HepG2 (cell line): ENCODE results near the gene IL10RA. TPM values are rescaled to one million over a fixed set of nuclear protein-coding genes. Genes with fewer than 3 reads are reported as not detected.

Source experiments
- ATAC-seq: fragments of 200-7000 bp; cut with Tn5 transposase; 3 replicates; pipeline ENCODE4 v1.9.1; 2020; ENCODE audit warnings: mild to moderate bottlenecking, moderate library complexity
- BruUV-seq: library from RNA; stranded (reverse); fragments of 400-500 nt; replicated peaks from 2 replicates; lab custom pipeline; 2021; lab: Mats Ljungman, UMichigan
- CTCF ChIA-PET: fragments of 300-600 bp; formaldehyde crosslinking; extraction: SDS; loops from one replicate; lab custom pipeline; 2021; ENCODE audit warnings: low total read pairs, inconsistent platforms, low intra/inter-chr PET ratio; lab: Yijun Ruan, JAX
- POLR2A ChIA-PET: fragments of 350-600 bp; sonication (Branson Sonifier 250); formaldehyde crosslinking; loops from one replicate; lab custom pipeline; 2020; ENCODE audit warnings: antibody characterized with exemption, inconsistent platforms; lab: Yijun Ruan, JAX
- DNase-seq: peaks from one replicate; pipeline ENCODE4 v3.0.0-alpha.2; 2015; ENCODE audit warnings: low spot score
- FAIRE-seq: peaks from 3 replicates; lab custom pipeline; 2011; peaks lifted over from hg19 to GRCh38; lab: Jason Lieb, UNC
- H2AFZ ChIP-seq: one replicate; pipeline ENCODE4 v1.6.1; 2011; ENCODE audit warnings: low read length, inconsistent platforms
- H3K27ac ChIP-seq: fragments of 300-600 bp; 3 replicates; pipeline ENCODE4 v1.8.0; 2011; ENCODE audit warnings: mixed run types, mild to moderate bottlenecking, mixed read lengths, low read length, inconsistent platforms; ENCODE audit not compliant: insufficient read depth; ENCODE audit errors: extremely low read length
- H3K27me3 ChIP-seq, 2 experiments: fragments of 200-600 bp in 1 of 2; 2 replicates in 1 of 2; 3 replicates in 1 of 2; pipeline versions ENCODE4 v1.6.0 to v1.8.0; 2011; ENCODE audit warnings: low read length in 2 of 2, mild to moderate bottlenecking in 2 of 2, moderate library complexity in 2 of 2, inconsistent platforms in 1 of 2; ENCODE audit not compliant: insufficient read depth in 2 of 2, control insufficient read depth in 1 of 2
- H3K36me3 ChIP-seq, 2 experiments: fragments of 200-600 bp in 1 of 2; replicated peaks in 1 of 2; 2 replicates in 1 of 2; 3 replicates in 1 of 2; pipeline versions ENCODE4 v1.5.1 to v1.8.0; 2011; ENCODE audit warnings: low read length in 2 of 2, inconsistent platforms in 1 of 2; ENCODE audit not compliant: insufficient read depth in 2 of 2, control insufficient read depth in 1 of 2
- H3K4me1 ChIP-seq: 2 replicates; pipeline ENCODE4 v1.5.1; 2012; ENCODE audit warnings: low read length, inconsistent platforms; ENCODE audit not compliant: insufficient read depth
- H3K4me2 ChIP-seq: 2 replicates; pipeline ENCODE4 v1.6.0; 2011; ENCODE audit warnings: low read depth, low read length, inconsistent platforms
- H3K4me3 ChIP-seq, 3 experiments: fragments of 200-600 bp in 1 of 3; sonication (generic), shearing (Covaris generic) in 1 of 3; replicated peaks in 1 of 3; 2 replicates each; pipeline ENCODE4 v1.5.1; 2011 to 2016; ENCODE audit warnings: low read length in 3 of 3, inconsistent platforms in 2 of 3, low read depth in 2 of 3, mild to moderate bottlenecking in 2 of 3, control low read depth in 1 of 3, mixed read lengths in 1 of 3; ENCODE audit not compliant: insufficient read depth in 1 of 3
- H3K79me2 ChIP-seq: one replicate; pipeline ENCODE4 v1.6.1; 2011; ENCODE audit warnings: low read length, inconsistent platforms; ENCODE audit not compliant: insufficient read depth
- H3K9ac ChIP-seq: 2 replicates; pipeline ENCODE4 v1.6.0; 2011; ENCODE audit warnings: mild to moderate bottlenecking, low read depth, low read length, inconsistent platforms; ENCODE audit not compliant: insufficient read depth
- H3K9me3 ChIP-seq: 2 replicates; pipeline ENCODE4 v1.5.1; 2012; ENCODE audit warnings: mild to moderate bottlenecking, low read length
- H4K20me1 ChIP-seq: 2 replicates; pipeline ENCODE4 v1.6.0; 2011; ENCODE audit warnings: inconsistent platforms, mild to moderate bottlenecking, low read length, moderate library complexity; ENCODE audit not compliant: insufficient read depth
- ATF1 ChIP-seq: IDR thresholded peaks from 2 replicates; pipeline ENCODE4 v1.6.1; 2016; ENCODE audit warnings: mild to moderate bottlenecking, control low read depth
- FOSL2 ChIP-seq: sonication (generic); formaldehyde crosslinking; IDR thresholded peaks from 2 replicates; pipeline ENCODE4 v1.4.0; 2020; ENCODE audit warnings: missing genetic modification reagents
- GTF2F1 ChIP-seq: fragments of 150-350 bp; IDR thresholded peaks from 2 replicates; pipeline ENCODE4 v1.6.1; 2014; ENCODE audit warnings: low read length
- HNRNPUL1 ChIP-seq: fragments of 200-400 bp; formaldehyde crosslinking; IDR thresholded peaks from 2 replicates; pipeline ENCODE4 v1.6.1; 2017; ENCODE audit warnings: low read depth, mild to moderate bottlenecking, low read length, moderate library complexity
- NCOR1 ChIP-seq: fragments of 200-600 bp; sonication (generic); IDR thresholded peaks from 2 replicates; pipeline ENCODE4 v1.7.0; 2017; ENCODE audit warnings: antibody characterized with exemption, low read length, borderline replicate concordance
- ZNF746 ChIP-seq: sonication (generic); formaldehyde crosslinking; IDR thresholded peaks from 2 replicates; pipeline ENCODE4 v1.8.0; 2022; ENCODE audit warnings: mild to moderate bottlenecking, missing genetic modification reagents
- ZNF83 ChIP-seq: sonication (generic); formaldehyde crosslinking; IDR thresholded peaks from 2 replicates; pipeline ENCODE4 v1.4.0; 2020; ENCODE audit warnings: missing genetic modification reagents, mild to moderate bottlenecking, borderline replicate concordance
- WGBS: methylation state at CpG from one replicate; pipeline ENCODE4 v1.1.6; 2017; ENCODE audit warnings: low lambda C conversion rate; 5-methylcytosine and 5-hydroxymethylcytosine counted together
- in situ Hi-C: cut with HindIII; loops from 2 replicates; pipeline ENCODE4 v1.10.0; 2017; ENCODE audit warnings: low pct_unique_long_range_greater_than_20kb; ENCODE audit not compliant: extremely low pct_ligation_motif_present
- intact Hi-C: fragments of 100-400 bp; cut with micrococcal nuclease; formaldehyde crosslinking; loops from one replicate; pipeline ENCODE4 v1.10.0; 2022; ENCODE audit not compliant: unreplicated experiment
- polyA plus RNA-seq, 8 experiments: library from polyadenylated mRNA; depleted of rRNA in 3 of 8; stranded (reverse) in 7 of 8; unstranded in 1 of 8; fragments of >200 nt; fragmentation: Illumina TruSeq in 4 of 8; extraction: Trizol in 4 of 8; gene quantifications; 2 replicates each; pipeline versions ENCODE4 v1.2.1 to v1.2.3, GENCODE V29; 2011 to 2016; ENCODE audit warnings: low read depth in 4 of 8, missing spikeins in 1 of 8, mixed read lengths in 1 of 8; ENCODE audit not compliant: insufficient read depth in 1 of 8
- total RNA-seq, 5 experiments: library from RNA; depleted of rRNA; stranded (reverse); fragments of >200 nt; fragmentation: Illumina TruSeq; extraction: Trizol; gene quantifications; 2 replicates each; pipeline ENCODE4 v1.2.3, GENCODE V29; 2016; ENCODE audit warnings: low read depth in 1 of 5

Gene IL10RA
- total and polyA plus RNA-seq, 2 of the 13 experiments (the other 11 are each of a cell fraction or from before 2014, with no cell fraction given) = not detected

DNA sequence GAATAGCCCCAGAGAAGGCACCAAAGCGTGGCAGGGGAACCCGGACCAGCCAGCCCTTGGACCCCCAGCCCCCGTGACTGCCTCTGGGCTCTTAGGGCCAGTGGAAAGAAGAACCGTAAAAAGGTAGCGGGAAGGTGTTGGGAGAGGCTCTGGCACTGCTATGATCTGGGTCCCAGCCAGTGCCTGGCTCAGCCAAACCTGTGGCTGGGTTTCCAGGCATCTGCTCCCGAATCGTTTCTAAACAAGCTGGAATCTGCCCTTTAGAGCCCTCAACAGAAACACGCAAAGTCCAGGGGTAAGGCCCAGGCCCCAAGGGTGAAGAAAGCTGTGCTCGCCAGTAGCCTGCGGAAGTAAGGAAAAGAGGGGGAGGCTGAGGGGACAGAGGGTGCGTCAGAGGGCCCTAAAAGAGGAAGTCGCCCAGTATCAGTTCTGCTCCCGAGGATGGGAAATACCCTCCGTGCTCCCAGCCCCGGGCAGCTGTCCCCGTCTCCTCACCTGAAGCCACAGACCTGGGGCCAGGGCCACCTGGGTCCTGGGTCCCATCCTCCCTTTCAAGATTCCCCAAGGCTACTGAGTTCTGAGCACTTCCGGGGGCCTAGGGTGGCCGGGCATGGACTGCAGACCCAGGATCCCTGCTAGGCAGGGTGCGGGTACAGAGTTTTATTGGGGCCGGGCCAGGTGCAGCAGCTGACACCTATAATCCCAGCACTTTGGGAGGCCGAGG is 24.7 kb downstream of the IL10RA start:
- POLR2A ChIA-PET = no interaction called here
- Histone ChIP-seq H4K20me1 (no peaks in the 10 kb centered on the region), H3K79me2 (no peaks in the 10 kb centered on the region), H3K36me3 (no peaks in the 10 kb centered on the region), H3K9ac (no peak overlapping the region), H3K4me3 (no peak overlapping the region), H2AFZ (no peak overlapping the region), H3K9me3 (no peaks in the 10 kb centered on the region), H3K27ac (no peak overlapping the region), H3K4me2 (no peak overlapping the region)
- CTCF ChIA-PET = no interaction called here
- FAIRE-seq = no peak
- WGBS = 51% methylated on average over 21 of the region's 21 CpGs
- in situ Hi-C loops = no loop called here
- no TSS peak for BruUV-seq
- TF ChIP-seq HNRNPUL1 = no peak
- TF ChIP-seq ATF1 (CRISPR knock-in tag) = no peak
- TF ChIP-seq GTF2F1 = no peak
- TF ChIP-seq ZNF83 = no peak
- no peak for TF ChIP-seq NCOR1
- TF ChIP-seq, all 625 proteins: peak for 0
- DNase-seq = no peak
- peaks cover 15% of the 10 kb centered on the region for H3K4me1 ChIP-seq
- no peak for ATAC-seq
- peaks cover 4 to 31% of the 10 kb centered on the region in 2 experiments; a peak in 3 of 5 replicates for H3K27me3 ChIP-seq
- intact Hi-C loops = no loop called here

DNA sequence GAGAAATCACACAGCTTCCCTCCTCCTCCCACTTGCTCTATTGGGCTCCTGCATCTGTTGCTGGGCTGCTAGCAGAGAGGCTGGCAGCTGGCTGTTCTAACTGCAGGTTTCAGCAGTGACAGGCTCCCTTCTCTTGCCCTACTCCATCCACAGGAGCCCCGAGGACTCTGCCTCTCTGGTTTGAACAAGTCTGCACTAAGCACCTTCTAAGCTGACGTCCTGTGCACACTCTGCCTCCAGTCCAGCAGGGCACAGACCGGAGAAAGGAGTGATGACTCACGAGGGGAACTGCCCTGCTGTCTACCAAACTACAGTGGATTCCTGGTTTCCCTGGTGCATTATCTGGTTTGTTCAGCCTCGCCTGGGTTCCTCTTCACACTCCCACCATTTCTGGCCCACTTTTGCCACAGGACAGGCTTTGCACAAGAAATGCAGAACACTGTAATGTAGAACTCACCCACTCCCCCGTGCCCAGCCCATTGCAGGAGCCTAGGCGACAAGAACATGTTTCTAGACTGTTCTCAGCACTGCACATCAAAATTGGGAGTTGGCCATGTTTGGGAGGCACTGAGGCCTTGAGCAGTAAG is 26.0 kb downstream of the IL10RA start:
- in situ Hi-C loops = no loop called here
- POLR2A ChIA-PET = no interaction called here
- H3K79me2 ChIP-seq = no peaks in the 10 kb centered on the region
- FAIRE-seq (no peak), ATAC-seq (peak; percentile 80), DNase-seq (no peak)
- no peak for TF ChIP-seq ZNF746
- TF ChIP-seq FOSL2 = 0 out of 2 replicates have a peak, but pooled peaks have one; percentile 39
- no TSS peak for BruUV-seq
- CTCF ChIA-PET = no interaction called here
- no peak overlapping the region for H3K9ac ChIP-seq
- WGBS = 28% methylated on average over 5 of the region's 7 CpGs
- no peak overlapping the region for H3K27ac ChIP-seq
- H2AFZ ChIP-seq = no peak overlapping the region
- H3K36me3 ChIP-seq = no peaks in the 10 kb centered on the region
- H3K4me2 ChIP-seq = no peak overlapping the region
- H3K4me3 ChIP-seq = no peak overlapping the region
- peaks cover 15% of the 10 kb centered on the region for H3K4me1 ChIP-seq
- no peaks in the 10 kb centered on the region for H3K9me3 ChIP-seq
- peaks cover 4 to 31% of the 10 kb centered on the region in 2 experiments; a peak in 3 of 5 replicates for H3K27me3 ChIP-seq
- H4K20me1 ChIP-seq = no peaks in the 10 kb centered on the region
- intact Hi-C loops = no loop called here
